G401 (cell line): ENCODE measurements around the gene SLC26A1. TPM values are rescaled to one million over a fixed set of nuclear protein-coding genes. Genes with fewer than 3 reads are reported as not detected.
"Not testable (repeated sequence)": the region's sequence is repeated elsewhere in the genome, so short reads cannot be mapped to it uniquely, and the experiment has no call there.

Source experiments
- DNase-seq: peaks from one replicate; pipeline ENCODE4 v3.0.0-alpha.2; 2015; ENCODE audit warnings: low spot score
- in situ Hi-C: cut with HindIII; loops from 2 replicates; pipeline ENCODE4 v1.10.0; 2016; ENCODE audit warnings: low sequenced_read_pairs, mixed read lengths
- total RNA-seq: library from RNA; depleted of rRNA; stranded (reverse); fragments of >200 nt; shearing (Covaris generic); gene quantifications from 2 replicates; pipeline ENCODE4 v1.2.3, GENCODE V29; 2014

Gene SLC26A1
- total RNA-seq, 1 experiment from 2014 or later = 0.85 TPM

GRCh38 chr4:1002631-1003251, 9.5 kb upstream of the SLC26A1 start:
- DNase-seq = no peak
- in situ Hi-C loops = no loop called here

DNA sequence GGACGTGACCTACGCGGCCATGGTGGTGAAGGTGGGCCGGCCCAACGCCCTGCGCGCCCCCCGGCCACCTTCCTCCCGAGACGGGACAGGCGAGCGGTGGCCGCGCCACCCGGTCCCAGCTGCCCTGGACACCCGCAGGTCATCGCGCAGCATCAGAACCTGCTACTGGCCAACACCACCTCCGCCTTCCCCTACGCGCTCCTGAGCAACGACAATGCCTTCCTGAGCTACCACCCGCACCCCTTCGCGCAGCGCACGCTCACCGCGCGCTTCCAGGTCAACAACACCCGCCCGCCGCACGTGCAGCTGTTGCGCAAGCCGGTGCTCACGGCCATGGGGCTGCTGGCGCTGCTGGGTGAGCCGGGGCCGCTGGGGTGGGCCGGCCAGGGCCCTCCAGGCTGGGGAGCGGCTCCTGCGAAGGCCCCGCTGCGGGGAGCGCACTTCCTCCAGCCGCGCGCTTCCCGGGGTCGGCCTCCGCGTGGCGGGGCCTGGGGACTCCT, 9.0 kb upstream of the SLC26A1 start:
- in situ Hi-C loops = no loop called here
- no peak for DNase-seq

DNA sequence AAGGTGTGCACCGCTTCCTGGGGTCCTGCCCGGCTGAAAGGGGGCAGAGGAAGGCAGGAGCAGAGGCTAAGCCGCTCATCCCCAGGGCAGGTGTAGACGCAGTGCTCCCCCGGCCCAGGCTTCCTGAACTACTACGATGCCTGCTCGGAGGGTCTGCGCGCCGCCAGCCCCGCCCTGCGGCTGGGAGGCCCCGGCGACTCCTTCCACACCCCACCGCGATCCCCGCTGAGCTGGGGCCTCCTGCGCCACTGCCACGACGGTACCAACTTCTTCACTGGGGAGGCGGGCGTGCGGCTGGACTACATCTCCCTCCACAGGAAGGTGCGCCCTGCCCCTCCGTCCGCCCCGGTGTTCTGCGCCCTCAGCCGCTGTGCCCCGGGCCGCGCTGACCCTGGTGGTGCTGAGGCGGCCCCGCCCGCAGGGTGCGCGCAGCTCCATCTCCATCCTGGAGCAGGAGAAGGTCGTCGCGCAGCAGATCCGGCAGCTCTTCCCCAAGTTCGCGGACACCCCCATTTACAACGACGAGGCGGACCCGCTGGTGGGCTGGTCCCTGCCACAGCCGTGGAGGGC, 8.4 kb upstream of the SLC26A1 start:
- no peak for DNase-seq
- in situ Hi-C loops = no loop called here

DNA sequence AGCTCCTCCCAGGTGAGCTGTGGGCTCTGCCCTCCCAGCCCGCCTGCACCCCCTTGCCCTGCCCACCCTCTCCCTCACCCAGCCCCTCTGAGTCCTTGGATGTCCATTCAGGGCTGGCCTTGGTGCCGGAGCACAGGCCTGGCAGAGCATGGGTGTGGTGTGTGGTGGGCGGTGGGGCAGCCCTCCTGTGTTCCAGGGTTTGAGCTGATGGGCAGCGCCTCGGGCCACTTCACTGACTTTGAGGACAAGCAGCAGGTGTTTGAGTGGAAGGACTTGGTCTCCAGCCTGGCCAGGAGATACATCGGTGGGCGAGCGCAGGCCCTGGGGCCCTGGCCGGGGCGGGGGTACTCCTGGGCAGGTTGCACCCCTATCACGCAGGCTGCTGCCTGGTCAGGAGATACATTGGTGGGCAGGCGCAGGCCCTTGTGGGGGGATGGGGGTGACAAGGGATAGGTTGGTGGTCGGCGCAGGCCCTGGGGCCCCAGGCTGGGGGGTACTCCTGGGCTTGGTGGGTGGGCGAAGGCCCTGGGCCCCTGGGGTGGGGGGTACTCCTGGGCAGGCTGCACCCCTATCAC, 7.6 kb upstream of the SLC26A1 start:
- in situ Hi-C loops = no loop called here
- no peak for DNase-seq

GRCh38 chr4:999882-1000425, 6.8 kb upstream of the SLC26A1 start:
- DNase-seq = no peak
- in situ Hi-C loops = no loop called here

- in situ Hi-C loops = not testable (repeated sequence)
These were observed 6.1 kb upstream of the SLC26A1 start for GRCh38 chr4:999240-999863.

DNA sequence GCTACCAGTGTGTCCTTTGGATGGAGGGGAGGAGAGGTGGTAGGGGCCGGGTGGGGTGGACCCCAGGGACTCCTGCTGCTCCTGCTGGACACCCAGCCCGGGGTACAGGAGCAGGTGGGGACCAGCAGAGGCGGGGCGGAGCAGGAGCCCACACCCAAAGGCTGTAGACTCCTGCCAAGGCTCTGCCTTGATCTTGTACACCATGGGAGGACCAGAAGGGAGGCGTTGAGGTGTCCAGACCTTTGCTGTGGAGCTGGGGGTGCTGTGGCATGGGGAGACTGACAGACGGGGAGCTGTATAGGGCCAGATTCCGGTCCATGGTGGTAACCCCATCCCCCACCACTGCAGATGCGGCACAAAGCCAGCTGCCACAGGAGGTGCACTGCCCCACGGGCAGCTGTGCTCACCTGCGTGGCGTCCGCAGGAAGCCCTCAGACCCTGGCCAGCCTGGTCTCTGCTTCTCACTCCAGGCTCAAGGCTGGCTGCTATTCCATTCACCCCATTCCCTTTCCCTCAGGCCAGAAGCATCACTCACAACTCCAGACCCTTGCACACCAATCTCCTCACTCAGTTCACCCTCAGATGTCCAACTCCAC, 5.0 kb upstream of the SLC26A1 start:
- no peak for DNase-seq
- in situ Hi-C loops = no loop called here

More at GRCh38 chr4:999240-999863, 6.1 kb upstream of the SLC26A1 start:
- DNase-seq = peak; percentile 85

- peak; percentile 43 for DNase-seq
- in situ Hi-C loops = no loop called here
These were observed 4.3 kb upstream of the SLC26A1 start for GRCh38 chr4:997375-998071.

DNA sequence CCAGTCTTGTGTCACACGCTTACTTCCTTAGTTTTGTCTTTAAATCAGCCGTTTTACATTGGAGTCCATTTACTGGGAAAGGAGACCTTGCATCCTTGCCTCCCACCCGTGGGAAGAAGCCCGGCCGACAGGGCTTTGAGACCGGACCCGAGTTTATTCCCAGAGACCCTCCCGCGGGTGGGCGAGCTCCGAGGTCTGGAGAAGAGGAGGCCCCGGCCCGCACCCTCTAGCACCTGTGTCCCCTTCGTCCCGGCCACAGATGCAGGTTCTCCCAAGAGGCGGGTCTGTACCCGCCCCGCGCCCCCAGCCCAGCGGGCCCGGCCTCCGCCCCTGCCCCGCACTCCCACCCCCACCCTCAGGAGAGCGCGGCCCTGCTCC, 3.8 kb upstream of the SLC26A1 start:
- no peak for DNase-seq
- in situ Hi-C loops = no loop called here

GRCh38 chr4:996030-996996, 3.1 kb upstream of the SLC26A1 start:
- no peak for DNase-seq
- in situ Hi-C loops = no loop called here

- DNase-seq = no peak
- in situ Hi-C loops = no loop called here
These were observed 2.3 kb upstream of the SLC26A1 start for GRCh38 chr4:995311-996026.

GRCh38 chr4:992297-993110, 700 bp downstream of the SLC26A1 start:
- in situ Hi-C loops = no loop called here

DNA sequence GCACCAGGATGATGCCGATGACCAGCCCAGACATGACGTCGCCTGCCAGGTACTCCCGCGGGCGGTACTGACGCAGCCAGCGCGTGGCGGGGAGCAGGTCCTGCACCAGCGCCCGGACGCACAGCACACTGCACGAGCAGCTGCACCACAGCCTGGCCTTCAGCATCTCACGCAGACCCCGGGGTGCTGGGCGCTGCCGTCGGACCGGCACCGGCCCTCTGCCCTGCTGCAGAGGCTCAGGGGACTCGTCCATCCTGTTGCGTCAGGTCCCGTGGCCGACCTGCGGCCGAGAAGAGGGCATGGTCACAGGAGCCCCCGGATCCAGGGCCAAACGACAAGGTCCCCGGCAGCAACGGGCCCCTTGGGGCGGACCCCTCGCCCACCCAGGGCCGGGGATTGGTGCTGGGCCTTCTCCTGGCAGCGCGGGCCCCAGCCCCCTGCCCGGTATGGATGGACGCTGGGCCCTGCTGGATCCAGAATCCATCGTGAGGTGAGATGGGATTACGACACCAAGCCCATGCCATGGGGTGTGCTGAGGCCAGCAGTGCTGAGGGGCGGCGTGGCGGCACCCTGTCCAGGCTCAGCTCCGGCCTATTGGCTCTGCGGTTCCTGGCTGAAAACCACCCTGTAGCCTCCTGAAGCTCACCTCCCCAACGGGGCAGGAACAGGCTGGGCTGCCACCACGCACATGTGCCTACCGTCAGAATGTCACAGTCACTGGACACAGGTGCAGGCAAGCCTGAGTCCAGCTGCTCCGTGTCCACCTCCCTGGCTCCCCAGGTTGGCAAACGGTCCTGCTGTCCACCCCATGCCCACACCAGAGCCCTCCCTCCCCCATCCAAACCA, 1.5 kb downstream of the SLC26A1 start:
- DNase-seq = no peak
- in situ Hi-C loops = no loop called here

More at GRCh38 chr4:992297-993110, 700 bp downstream of the SLC26A1 start:
- no peak for DNase-seq

- DNase-seq = no peak
- in situ Hi-C loops = no loop called here
These were observed 2.3 kb downstream of the SLC26A1 start for GRCh38 chr4:990746-991367.

GRCh38 chr4:989722-990471, 3.3 kb downstream of the SLC26A1 start:
- in situ Hi-C loops = no loop called here

More at GRCh38 chr4:989722-990471, 3.3 kb downstream of the SLC26A1 start:
- no peak for DNase-seq
